Renal pelvis (tissue), 12 donors: Measurements from ENCODE around the gene LINGO3. TPM values are rescaled to one million over a fixed set of nuclear protein-coding genes. Genes with fewer than 3 reads are reported as not detected.
"Not testable (repeated sequence)": the region's sequence is repeated elsewhere in the genome, so short reads cannot be mapped to it uniquely, and the experiment has no call there.

Source experiments
- DNase-seq: peaks from one replicate; pipeline ENCODE4 v3.0.0-alpha.2; 2013
- long read RNA-seq, 16 experiments: transcript quantifications; one replicate each; lab custom pipeline, GENCODE V29; 2026
- polyA plus RNA-seq, 3 donors: library from polyadenylated mRNA; unstranded; fragments of 120-200 nt; gene quantifications; one replicate each; pipeline ENCODE4 v1.2.1, GENCODE V29; 2013; ENCODE audit not compliant: insufficient read length in 3 of 3

The LINGO3 gene
- polyA plus RNA-seq: under 1 TPM in 1 of 3 donors, not detected in 2; 0.09 TPM
- long read RNA-seq, donor 1, partial matches to known transcripts: 0 of 1 reads
- long read RNA-seq, donor 1, other reads (novel, unspliced or antisense): 0 of 1 reads
- long read RNA-seq, donor 2, partial matches to known transcripts: 0 of 1 reads
- long read RNA-seq, donor 2, other reads (novel, unspliced or antisense): 0 of 1 reads
- long read RNA-seq, donor 3: 0 reads
- long read RNA-seq, donor 4: 0 reads
- long read RNA-seq, donor 5: 0 reads
- long read RNA-seq, donor 6: 0 reads
- long read RNA-seq, donor 7: 0 reads
- long read RNA-seq, donor 8: 0 reads
- long read RNA-seq, donor 9: 0 reads
- long read RNA-seq, donor 10, partial matches to known transcripts: 0 of 1 reads
- long read RNA-seq, donor 10, other reads (novel, unspliced or antisense): 0 of 1 reads
- long read RNA-seq, donor 11: 0 reads
- long read RNA-seq, donor 12: 0 reads
- long read RNA-seq, donor 13, partial matches to known transcripts: 0 of 1 reads
- long read RNA-seq, donor 13, other reads (novel, unspliced or antisense): 0 of 1 reads
- long read RNA-seq, donor 14: 0 reads
- long read RNA-seq, donor 15: 0 reads
- long read RNA-seq, donor 16: 0 reads

GRCh38 chr19:2308114-2308556 lies at the start of gene LINGO3:
Gene LINGO3 (minus strand): TSS chr19:2308154. CDS start chr19:2291776, 16,378 bp downstream.
- no peak for DNase-seq

GRCh38 chr19:2356036-2356646 lies 48.2 kb upstream of the LINGO3 start:
- DNase-seq: no peak

GRCh38 chr19:2355168-2356035 lies 47.4 kb upstream of the LINGO3 start:
- no peak for DNase-seq

- DNase-seq: no peak
Measured at GRCh38 chr19:2354670-2355069, 46.7 kb upstream of the LINGO3 start.

- DNase-seq: no peak
Measured at GRCh38 chr19:2353887-2354592, 46.1 kb upstream of the LINGO3 start.

GRCh38 chr19:2353159-2353886 lies 45.4 kb upstream of the LINGO3 start:
- peak; percentile 40 for DNase-seq

GRCh38 chr19:2352121-2352520 lies 44.2 kb upstream of the LINGO3 start:
- no peak for DNase-seq

- DNase-seq: no peak
Measured at GRCh38 chr19:2351591-2351990, 43.6 kb upstream of the LINGO3 start.

- DNase-seq: no peak
Measured at GRCh38 chr19:2350656-2351055, 42.7 kb upstream of the LINGO3 start.

- DNase-seq: not testable (repeated sequence)
Measured at GRCh38 chr19:2349818-2350217, 41.9 kb upstream of the LINGO3 start.

GRCh38 chr19:2345794-2346663 lies 38.1 kb upstream of the LINGO3 start:
- no peak for DNase-seq

GRCh38 chr19:2345076-2345475 lies 37.1 kb upstream of the LINGO3 start:
- no peak for DNase-seq

GRCh38 chr19:2344381-2344870 lies 36.5 kb upstream of the LINGO3 start:
- no peak for DNase-seq

GRCh38 chr19:2343289-2343982 lies 35.5 kb upstream of the LINGO3 start:
- DNase-seq: no peak

- DNase-seq: no peak
Measured at GRCh38 chr19:2342656-2343288, 34.8 kb upstream of the LINGO3 start.

- no peak for DNase-seq
Measured at GRCh38 chr19:2341982-2342381, 34.0 kb upstream of the LINGO3 start.

- DNase-seq: no peak
Measured at GRCh38 chr19:2341244-2341751, 33.3 kb upstream of the LINGO3 start.
